Urothelium cell line (cell line): Measurements from ENCODE around the gene ADAMTS16.
"Not testable (repeated sequence)": the region's sequence is repeated elsewhere in the genome, so short reads cannot be mapped to it uniquely, and the experiment has no call there.

Experiments used
- DNase-seq: peaks from one replicate; pipeline ENCODE4 v3.0.0; 2011; ENCODE audit warnings: low spot score, mixed read lengths
- FAIRE-seq: peaks from 2 replicates; lab custom pipeline; 2011; peaks lifted over from hg19 to GRCh38; lab: Jason Lieb, UNC

The ADAMTS16 gene, protein sequence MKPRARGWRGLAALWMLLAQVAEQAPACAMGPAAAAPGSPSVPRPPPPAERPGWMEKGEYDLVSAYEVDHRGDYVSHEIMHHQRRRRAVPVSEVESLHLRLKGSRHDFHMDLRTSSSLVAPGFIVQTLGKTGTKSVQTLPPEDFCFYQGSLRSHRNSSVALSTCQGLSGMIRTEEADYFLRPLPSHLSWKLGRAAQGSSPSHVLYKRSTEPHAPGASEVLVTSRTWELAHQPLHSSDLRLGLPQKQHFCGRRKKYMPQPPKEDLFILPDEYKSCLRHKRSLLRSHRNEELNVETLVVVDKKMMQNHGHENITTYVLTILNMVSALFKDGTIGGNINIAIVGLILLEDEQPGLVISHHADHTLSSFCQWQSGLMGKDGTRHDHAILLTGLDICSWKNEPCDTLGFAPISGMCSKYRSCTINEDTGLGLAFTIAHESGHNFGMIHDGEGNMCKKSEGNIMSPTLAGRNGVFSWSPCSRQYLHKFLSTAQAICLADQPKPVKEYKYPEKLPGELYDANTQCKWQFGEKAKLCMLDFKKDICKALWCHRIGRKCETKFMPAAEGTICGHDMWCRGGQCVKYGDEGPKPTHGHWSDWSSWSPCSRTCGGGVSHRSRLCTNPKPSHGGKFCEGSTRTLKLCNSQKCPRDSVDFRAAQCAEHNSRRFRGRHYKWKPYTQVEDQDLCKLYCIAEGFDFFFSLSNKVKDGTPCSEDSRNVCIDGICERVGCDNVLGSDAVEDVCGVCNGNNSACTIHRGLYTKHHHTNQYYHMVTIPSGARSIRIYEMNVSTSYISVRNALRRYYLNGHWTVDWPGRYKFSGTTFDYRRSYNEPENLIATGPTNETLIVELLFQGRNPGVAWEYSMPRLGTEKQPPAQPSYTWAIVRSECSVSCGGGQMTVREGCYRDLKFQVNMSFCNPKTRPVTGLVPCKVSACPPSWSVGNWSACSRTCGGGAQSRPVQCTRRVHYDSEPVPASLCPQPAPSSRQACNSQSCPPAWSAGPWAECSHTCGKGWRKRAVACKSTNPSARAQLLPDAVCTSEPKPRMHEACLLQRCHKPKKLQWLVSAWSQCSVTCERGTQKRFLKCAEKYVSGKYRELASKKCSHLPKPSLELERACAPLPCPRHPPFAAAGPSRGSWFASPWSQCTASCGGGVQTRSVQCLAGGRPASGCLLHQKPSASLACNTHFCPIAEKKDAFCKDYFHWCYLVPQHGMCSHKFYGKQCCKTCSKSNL

DNA sequence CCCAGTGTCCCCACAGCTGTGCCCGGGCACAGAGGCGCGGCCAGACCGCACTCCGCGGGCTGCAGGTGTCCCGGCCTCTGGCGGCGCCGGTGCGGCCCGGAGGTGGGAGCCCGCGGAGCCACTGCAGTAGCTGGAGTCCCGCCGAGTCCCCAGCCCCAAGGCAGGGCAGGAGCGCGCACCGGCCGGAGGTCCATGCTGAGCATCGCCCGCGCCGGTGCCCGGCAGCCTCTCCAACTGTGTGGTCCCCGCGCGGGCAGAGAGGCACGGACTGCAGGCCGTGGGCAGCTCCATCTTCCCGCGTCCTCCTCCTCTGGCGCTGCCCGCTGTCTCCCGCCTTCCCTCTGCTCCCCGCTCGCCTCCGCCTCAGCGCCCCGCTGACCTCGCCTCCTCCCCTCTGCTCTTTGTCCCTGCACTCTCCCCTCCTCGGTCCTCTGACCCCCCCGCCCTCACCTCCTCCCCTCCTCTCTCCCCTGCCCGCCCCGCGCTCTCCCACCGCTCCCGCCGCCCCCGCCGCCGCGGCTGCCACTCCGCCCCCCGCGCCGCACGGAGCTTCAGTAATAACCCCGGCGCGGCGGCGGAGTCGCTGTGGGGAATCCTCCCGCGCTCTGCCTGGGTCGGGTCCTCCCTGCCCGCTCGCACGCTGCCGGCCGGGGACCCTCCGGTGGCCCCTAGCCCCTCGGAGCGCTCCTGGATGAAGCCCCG, at the start of gene ADAMTS16:
ADAMTS16 (plus strand) TSS at position 554 of the 702 bp plus-strand sequence; CDS start at position 692, 138 bp downstream.
- peak; percentile 63 for FAIRE-seq

DNA sequence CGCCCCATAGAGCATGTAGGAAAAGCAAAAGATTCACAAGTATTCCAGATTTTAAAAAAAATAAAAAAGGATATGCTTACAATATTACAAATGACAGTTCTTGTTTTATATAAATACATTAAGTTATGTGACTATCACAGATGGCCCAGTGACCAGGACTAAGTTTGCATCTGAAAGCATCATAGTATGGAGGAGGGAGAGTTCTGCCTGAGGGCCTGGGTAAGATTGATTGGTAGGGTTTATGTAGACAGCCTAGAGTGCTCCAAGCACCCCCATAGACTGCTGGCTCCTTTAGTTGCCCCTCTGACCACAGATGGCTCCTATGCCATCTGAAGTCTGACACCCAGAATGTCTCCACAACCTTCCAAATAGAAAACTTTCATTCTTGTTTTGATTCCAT, 48.0 kb upstream of the ADAMTS16 start:
- DNase-seq, result no peak
- FAIRE-seq, result no peak

More for the DNA sequence above, at the start of gene ADAMTS16:
- peak; percentile 39 for DNase-seq

DNA sequence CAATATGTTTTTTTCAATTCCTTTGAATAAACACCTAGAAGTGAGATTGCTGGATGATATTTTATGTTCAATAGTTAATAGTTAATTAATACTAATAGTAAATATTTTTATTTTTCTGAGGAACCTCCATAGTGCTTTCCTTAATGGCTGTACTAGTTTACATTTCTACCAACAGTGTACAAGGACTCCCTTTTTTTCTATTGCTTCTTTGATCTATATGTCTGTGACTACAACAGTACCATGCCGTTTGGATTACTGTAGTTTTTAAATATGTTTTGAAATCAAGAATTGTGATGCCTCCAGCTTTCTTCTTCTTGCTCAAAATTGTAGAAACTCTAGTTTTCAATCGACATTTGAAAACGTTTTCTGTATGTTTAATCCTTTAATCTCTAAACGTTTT, 39.5 kb upstream of the ADAMTS16 start:
- no peak for FAIRE-seq
- DNase-seq, result no peak

DNA sequence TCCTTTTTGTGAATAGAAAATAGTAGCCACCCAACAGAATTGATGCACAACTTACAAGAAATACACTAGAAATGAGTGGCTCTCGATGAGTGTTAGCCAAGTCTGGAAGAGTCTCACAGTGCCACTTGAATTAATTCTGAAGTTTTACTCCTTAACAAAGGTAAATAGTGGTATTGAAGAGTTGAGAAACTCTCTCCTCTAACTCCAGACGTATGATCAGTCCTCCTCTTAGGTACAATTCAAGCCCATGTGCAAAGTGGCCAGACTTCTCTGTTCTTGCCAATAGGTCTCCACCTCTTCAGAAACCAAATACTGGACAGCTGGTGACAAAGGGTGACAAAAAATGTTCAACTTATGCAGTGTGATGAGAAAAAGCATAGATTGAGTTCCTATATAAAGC, 38.5 kb upstream of the ADAMTS16 start:
- DNase-seq (no peak), FAIRE-seq (no peak)

- FAIRE-seq (no peak), DNase-seq (peak; percentile 52)
These were observed 36.9 kb upstream of the ADAMTS16 start for GRCh38 chr5:5103245-5103644.

DNA sequence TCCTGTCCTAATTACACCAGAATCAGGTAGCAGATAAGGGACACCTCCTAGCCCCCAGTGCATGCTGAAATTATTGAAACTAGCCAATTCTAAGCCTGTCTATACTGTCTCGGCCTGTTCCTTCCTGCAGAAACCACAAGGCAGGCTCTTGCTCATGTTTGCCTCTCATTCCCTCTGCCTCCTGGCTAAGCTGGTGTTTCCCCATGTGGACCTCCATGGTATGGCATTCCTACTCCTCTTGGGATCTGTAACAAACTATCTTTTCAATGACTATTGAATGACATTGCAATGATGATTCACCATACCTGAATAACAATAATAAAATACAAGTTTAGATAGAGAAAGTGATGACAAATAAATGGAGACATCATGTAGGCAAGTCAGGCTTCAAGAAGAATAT, 35.6 kb upstream of the ADAMTS16 start:
- DNase-seq, result peak; percentile 31
- FAIRE-seq, result no peak

- peak; percentile 24 for DNase-seq
- no peak for FAIRE-seq
These were observed 34.6 kb upstream of the ADAMTS16 start for GRCh38 chr5:5105531-5105930.

DNA sequence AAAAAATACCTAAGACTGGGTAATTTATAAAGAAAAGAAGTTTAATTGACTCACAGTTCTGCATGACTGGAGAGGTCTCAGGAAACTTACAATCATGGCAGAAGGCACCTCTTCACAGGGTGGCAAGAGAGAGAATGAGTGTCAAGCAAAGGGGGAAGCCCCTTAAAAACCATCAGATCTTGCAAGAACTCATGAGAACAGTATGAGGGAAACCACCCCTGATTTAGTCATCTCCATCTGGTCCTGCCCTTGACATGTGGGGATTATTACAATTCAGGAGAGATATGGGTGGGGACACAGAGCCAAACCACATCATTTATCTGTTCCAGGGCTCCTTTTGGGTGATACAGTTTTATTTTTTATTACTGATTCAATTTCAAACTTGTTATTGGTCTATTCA, 23.2 kb upstream of the ADAMTS16 start:
- FAIRE-seq (no peak), DNase-seq (no peak)

GRCh38 chr5:5122776-5123175, 17.4 kb upstream of the ADAMTS16 start:
- FAIRE-seq (no peak), DNase-seq (no peak)

- DNase-seq, result no peak
- no peak for FAIRE-seq
These were observed 15.9 kb upstream of the ADAMTS16 start for GRCh38 chr5:5124231-5124630.

DNA sequence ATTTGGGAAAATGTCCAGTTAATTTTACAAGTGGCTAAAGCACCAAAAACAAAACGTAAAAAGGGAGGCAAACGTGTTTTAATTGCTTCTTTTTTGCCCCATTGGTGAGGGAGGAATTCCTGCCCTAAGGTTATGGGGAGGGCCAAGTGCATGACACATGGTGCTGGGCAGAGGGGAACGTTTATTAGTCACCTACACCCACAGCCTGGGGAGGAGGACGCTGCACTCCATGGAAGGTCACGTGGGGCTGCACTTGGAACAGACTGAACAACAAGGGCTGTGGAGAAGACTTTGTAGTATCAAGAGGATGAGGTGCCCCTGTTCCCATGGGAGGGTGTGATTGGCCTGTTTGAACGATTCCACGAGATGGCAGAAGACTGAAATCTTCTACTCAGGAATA, 13.7 kb upstream of the ADAMTS16 start:
- FAIRE-seq (peak; percentile 98), DNase-seq (peak; percentile 95)

DNA sequence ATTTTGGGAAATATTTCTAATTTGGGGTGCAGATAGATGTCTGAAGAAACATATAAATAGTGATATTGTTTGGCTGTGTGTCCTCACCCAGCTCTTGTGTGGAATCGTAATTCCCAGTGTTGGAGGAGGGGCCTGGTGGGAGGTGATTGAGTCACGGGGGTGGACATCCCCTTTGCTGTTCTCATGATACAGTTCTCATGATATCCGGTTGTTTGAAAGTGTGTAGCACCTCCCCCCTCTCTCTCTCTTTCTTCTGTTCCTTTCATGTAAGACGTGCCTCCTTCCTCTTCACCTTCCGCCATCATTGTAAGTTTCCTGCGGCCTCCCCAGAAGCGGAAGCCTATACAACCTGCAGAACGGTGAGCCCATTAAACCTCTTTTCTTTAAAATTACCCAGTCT, 11.4 kb upstream of the ADAMTS16 start:
- FAIRE-seq (no peak), DNase-seq (no peak)

DNA sequence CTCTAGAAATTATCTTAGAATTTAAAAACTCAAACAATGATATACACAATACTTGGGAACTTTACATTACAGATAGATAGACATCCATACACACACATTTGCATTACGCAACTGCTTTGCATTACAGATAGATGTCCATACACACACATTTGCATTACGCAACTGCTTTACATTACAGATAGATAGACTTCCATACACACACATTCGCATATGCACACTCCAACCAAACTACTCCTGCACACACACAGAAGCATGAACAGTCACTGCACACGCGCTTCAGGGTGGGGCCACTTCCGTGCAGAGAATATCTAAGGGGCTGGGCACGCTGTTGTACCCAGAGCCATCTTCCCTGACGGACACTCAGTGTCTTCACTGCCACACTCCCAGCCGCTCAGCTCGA, 7.9 kb upstream of the ADAMTS16 start:
- FAIRE-seq, result no peak

DNA sequence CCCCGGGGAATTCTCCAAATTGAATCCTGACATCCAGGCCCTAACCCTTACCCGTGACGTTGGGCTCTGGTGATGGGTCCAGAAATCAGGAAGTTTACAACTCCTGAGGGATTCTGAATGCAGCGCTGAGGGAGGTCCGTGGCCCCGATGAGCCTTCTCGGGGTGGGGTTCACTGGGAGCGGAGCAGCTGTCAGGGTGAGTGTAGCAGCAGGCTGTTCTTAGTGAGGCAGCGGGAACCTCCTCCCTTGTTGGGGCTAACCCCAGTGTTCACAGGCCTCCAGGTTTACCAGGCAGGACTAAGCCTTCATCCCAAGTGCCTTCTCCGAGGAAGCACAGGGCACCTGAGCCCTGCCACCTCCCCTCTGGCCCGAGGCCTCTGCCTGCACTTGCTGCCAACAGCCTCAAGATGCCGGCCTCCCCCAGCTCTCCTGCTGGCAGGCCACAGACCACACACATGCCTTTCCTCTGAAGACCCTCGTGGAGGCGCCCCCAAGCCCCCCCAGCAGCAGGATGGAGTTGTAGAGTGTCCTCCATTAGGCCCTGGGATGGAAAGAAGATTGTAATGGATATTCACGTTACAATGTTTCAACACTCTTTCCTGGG, 7.3 kb upstream of the ADAMTS16 start:
- DNase-seq (no peak), FAIRE-seq (no peak)

More for the DNA sequence above, 7.9 kb upstream of the ADAMTS16 start:
- DNase-seq, result no peak

GRCh38 chr5:5134107-5134506, 6.0 kb upstream of the ADAMTS16 start:
- DNase-seq (no peak), FAIRE-seq (no peak)

DNA sequence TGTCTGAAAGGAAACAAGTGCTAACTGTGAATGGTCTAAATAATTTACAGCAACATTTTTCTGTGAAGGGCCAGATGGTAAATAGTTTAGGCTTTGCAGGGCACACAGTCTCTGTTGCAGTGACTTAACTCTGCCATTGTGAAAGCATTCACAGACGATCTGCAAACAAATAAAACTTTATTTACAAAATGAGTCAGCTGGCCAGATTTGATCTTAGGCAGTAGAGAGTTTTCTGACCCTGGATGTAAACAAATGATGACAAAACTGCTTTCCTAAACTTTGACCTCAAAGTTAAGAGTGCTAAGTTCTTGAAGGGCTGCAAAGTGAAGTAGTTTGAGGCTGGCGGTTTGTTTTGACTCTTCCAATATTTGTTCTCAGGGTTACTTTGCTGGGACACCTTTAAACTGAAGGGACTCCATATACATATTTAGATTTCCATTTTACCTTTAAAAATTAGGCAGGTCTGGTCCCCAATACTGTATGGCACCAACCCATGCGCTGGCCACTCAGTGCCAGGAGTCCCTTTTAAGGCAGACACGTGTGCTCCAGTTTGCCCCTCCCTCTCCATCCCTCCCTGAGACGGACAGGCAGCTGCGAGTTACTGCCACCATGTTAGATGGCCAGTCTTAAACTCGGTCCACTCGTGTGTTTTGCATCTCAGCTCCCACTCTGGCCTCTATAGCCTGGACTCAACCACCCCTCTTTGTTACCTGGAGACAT, 4.0 kb upstream of the ADAMTS16 start:
- DNase-seq (no peak), FAIRE-seq (no peak)

DNA sequence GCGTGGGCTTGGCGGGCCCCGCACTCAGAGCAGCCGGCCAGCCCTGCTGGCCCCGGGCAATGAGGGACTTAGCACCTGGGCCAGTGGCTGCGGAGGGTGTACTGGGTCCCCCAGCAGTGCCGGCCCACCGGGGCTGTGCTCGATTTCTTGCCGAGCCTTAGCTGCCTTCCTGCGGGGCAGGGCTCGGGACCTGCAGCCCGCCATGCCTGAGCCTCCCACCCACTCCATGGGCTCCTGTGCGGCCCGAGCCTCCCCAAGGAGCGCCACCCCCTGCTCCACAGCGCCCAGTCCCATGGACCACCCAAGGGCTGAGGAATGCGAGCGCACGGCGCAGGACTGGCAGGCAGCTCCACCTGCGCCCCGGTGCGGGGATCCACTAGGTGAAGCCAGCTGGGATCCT, 2.3 kb upstream of the ADAMTS16 start:
- DNase-seq, result not testable (repeated sequence)

GRCh38 chr5:5139336-5139776, 774 bp upstream of the ADAMTS16 start:
- FAIRE-seq (peak; percentile 46), DNase-seq (no peak)

More for the DNA sequence above, 2.3 kb upstream of the ADAMTS16 start:
- FAIRE-seq, result not testable (repeated sequence)
